ENCODE data around the gene HTR4.

GRCh38 chr5:148514344-148514743 lies 140.0 kb downstream of the HTR4 start:
- no peak for TF ChIP-seq CTCF (conservative IDR thresholded peaks at IDR 0.05; ENCODE audit: low read length)
- no peak for TF ChIP-seq EZH2phosphoT487 (IDR thresholded peaks at IDR 0.05; ENCODE audit: borderline replicate concordance, low read depth, low read length)
